IMR-90 (cell line): ENCODE results near the gene ROCK1. TPM values are rescaled to one million over a fixed set of nuclear protein-coding genes. Genes with fewer than 3 reads are reported as not detected.

Source experiments
- ATAC-seq: fragments of 200-7000 bp; cut with Tn5 transposase; 2 replicates; pipeline ENCODE4 v1.9.1; 2020; ENCODE audit warnings: low read depth, mild to moderate bottlenecking, moderate library complexity
- BruUV-seq: library from RNA; stranded (reverse); fragments of 400-500 nt; replicated peaks from 2 replicates; lab custom pipeline; 2021; lab: Mats Ljungman, UMichigan
- CTCF ChIA-PET: fragments of 300-600 bp; formaldehyde crosslinking; extraction: SDS; loops from one replicate; lab custom pipeline; 2021; ENCODE audit warnings: antibody characterized with exemption; lab: Yijun Ruan, JAX
- POLR2A ChIA-PET: fragments of 300-600 bp; sonication (Branson Sonifier 250); formaldehyde crosslinking; loops from one replicate; lab custom pipeline; 2022; ENCODE audit warnings: antibody characterized with exemption; ENCODE audit not compliant: unreplicated experiment; lab: Charles Lee
- DNase-seq: peaks from one replicate; pipeline ENCODE4 v3.0.0; 2013
- H2AFZ ChIP-seq: replicated peaks from 2 replicates; pipeline ENCODE3; 2013; ENCODE audit warnings: low read length, mild to moderate bottlenecking; ENCODE audit not compliant: poor library complexity
- H2AK5ac ChIP-seq: 2 replicates; pipeline ENCODE4 v1.6.1; 2013; ENCODE audit warnings: low read depth, low read length, inconsistent platforms
- H2AK9ac ChIP-seq: replicated peaks from 2 replicates; pipeline ENCODE3; 2013; ENCODE audit warnings: mild to moderate bottlenecking, low read depth, low read length, moderate library complexity; ENCODE audit not compliant: poor library complexity
- H2BK120ac ChIP-seq: 2 replicates; pipeline ENCODE4 v1.6.1; 2013; ENCODE audit warnings: low read depth, low read length, inconsistent platforms
- H2BK15ac ChIP-seq: 3 replicates; pipeline ENCODE4 v1.6.1; 2013; ENCODE audit warnings: low read depth, low read length, inconsistent platforms
- H2BK20ac ChIP-seq: 2 replicates; pipeline ENCODE4 v1.6.1; 2013; ENCODE audit warnings: low read depth, mild to moderate bottlenecking, inconsistent platforms, low read length, moderate library complexity
- H2BK5ac ChIP-seq: 2 replicates; pipeline ENCODE4 v1.6.1; 2013; ENCODE audit warnings: mild to moderate bottlenecking, low read depth, low read length, inconsistent platforms; ENCODE audit not compliant: poor library complexity, severe bottlenecking
- H3K14ac ChIP-seq: replicated peaks from 2 replicates; pipeline ENCODE4 v1.6.1; 2013; ENCODE audit warnings: low read depth, low read length, inconsistent platforms
- H3K18ac ChIP-seq: 2 replicates; pipeline ENCODE4 v1.6.1; 2013; ENCODE audit warnings: low read depth, low read length, control low read depth
- H3K23ac ChIP-seq: 2 replicates; pipeline ENCODE4 v1.6.1; 2013; ENCODE audit warnings: low read depth, low read length, inconsistent platforms
- H3K27ac ChIP-seq: 2 replicates; pipeline ENCODE4 v1.5.1; 2013; ENCODE audit warnings: mild to moderate bottlenecking, control low read depth, low read length; ENCODE audit not compliant: insufficient read depth
- H3K27me3 ChIP-seq: 2 replicates; pipeline ENCODE4 v1.6.1; 2013; ENCODE audit warnings: low read length; ENCODE audit not compliant: control insufficient read depth, insufficient read depth
- H3K36me3 ChIP-seq: 2 replicates; pipeline ENCODE4 v1.6.1; 2013; ENCODE audit warnings: low read length, mixed read lengths; ENCODE audit not compliant: control insufficient read depth, insufficient read depth
- H3K4ac ChIP-seq: 2 replicates; pipeline ENCODE4 v1.6.1; 2013; ENCODE audit warnings: low read depth, low read length, inconsistent platforms
- H3K4me1 ChIP-seq: 2 replicates; pipeline ENCODE4 v1.6.1; 2013; ENCODE audit warnings: low read length, mixed read lengths; ENCODE audit not compliant: control insufficient read depth, insufficient read depth
- H3K4me2 ChIP-seq: 2 replicates; pipeline ENCODE4 v1.6.1; 2013; ENCODE audit warnings: low read depth, mild to moderate bottlenecking, control low read depth, low read length, moderate library complexity
- H3K4me3 ChIP-seq: 2 replicates; pipeline ENCODE4 v1.5.1; 2013; ENCODE audit warnings: low read depth, mild to moderate bottlenecking, control low read depth, low read length, moderate library complexity; ENCODE audit not compliant: insufficient read depth
- H3K56ac ChIP-seq: 2 replicates; pipeline ENCODE4 v1.6.1; 2013; ENCODE audit warnings: low read length, inconsistent platforms; ENCODE audit not compliant: insufficient read depth; ENCODE audit errors: extremely low read depth
- H3K79me1 ChIP-seq, 2 experiments: 2 replicates each; pipeline ENCODE4 v1.6.1; 2013; ENCODE audit warnings: low read length in 2 of 2, inconsistent platforms in 1 of 2, low read depth in 1 of 2
- H3K9ac ChIP-seq: 2 replicates; pipeline ENCODE4 v1.6.1; 2013; ENCODE audit warnings: low read depth, low read length, control low read depth
- H3K9me1 ChIP-seq: 2 replicates; pipeline ENCODE4 v1.6.1; 2013; ENCODE audit warnings: low read length, inconsistent platforms; ENCODE audit not compliant: insufficient read depth
- H3K9me3 ChIP-seq: 2 replicates; pipeline ENCODE4 v1.6.1; 2013; ENCODE audit warnings: low read length; ENCODE audit not compliant: control insufficient read depth, insufficient read depth
- H4K20me1 ChIP-seq: 2 replicates; pipeline ENCODE4 v1.6.1; 2013; ENCODE audit warnings: low read length, inconsistent platforms; ENCODE audit not compliant: insufficient read depth
- H4K5ac ChIP-seq: 2 replicates; pipeline ENCODE4 v1.6.1; 2013; ENCODE audit warnings: mild to moderate bottlenecking, low read depth, low read length, control low read depth
- H4K8ac ChIP-seq, 2 experiments: 2 replicates each; pipeline ENCODE4 v1.6.1; 2013; ENCODE audit warnings: low read depth in 2 of 2, low read length in 2 of 2, control low read depth in 1 of 2, inconsistent platforms in 1 of 2
- H4K91ac ChIP-seq: 2 replicates; pipeline ENCODE4 v1.6.1; 2013; ENCODE audit warnings: low read depth, low read length, inconsistent platforms; ENCODE audit not compliant: insufficient read depth
- MAFK ChIP-seq: IDR thresholded peaks from 2 replicates; pipeline ENCODE4 v1.6.1; 2012; ENCODE audit warnings: low read depth, low read length, improper control_type of control experiment
- MAZ ChIP-seq: IDR thresholded peaks from 2 replicates; pipeline ENCODE4 v1.6.1; 2012; ENCODE audit warnings: low read depth, mild to moderate bottlenecking, low read length, improper control_type of control experiment, moderate library complexity, borderline replicate concordance
- MXI1 ChIP-seq: IDR thresholded peaks from 2 replicates; pipeline ENCODE4 v1.6.1; 2012; ENCODE audit warnings: low read depth, mild to moderate bottlenecking, low read length, moderate library complexity, borderline replicate concordance
- POLR2A ChIP-seq: IDR thresholded peaks from 2 replicates; pipeline ENCODE4 v1.6.1; 2012; ENCODE audit warnings: mild to moderate bottlenecking, low read depth, low read length
- RAD21 ChIP-seq: IDR thresholded peaks from 2 replicates; pipeline ENCODE4 v1.6.1; 2012; ENCODE audit warnings: low read length, improper control_type of control experiment
- RFX5 ChIP-seq: IDR thresholded peaks from 2 replicates; pipeline ENCODE4 v1.8.0; 2012; ENCODE audit warnings: low read depth, mild to moderate bottlenecking, low read length, moderate library complexity
- SMC3 ChIP-seq: fragments of 150-350 bp; IDR thresholded peaks from 2 replicates; pipeline ENCODE4 v1.6.1; 2016; ENCODE audit warnings: low read depth, mild to moderate bottlenecking, antibody characterized with exemption, low read length, moderate library complexity
- dilution Hi-C: fragments of 300-500 bp; cut with HindIII; formaldehyde crosslinking; loops from one replicate; pipeline ENCODE4 v1.14.3; 2018; ENCODE audit warnings: low sequenced_read_pairs; ENCODE audit not compliant: unreplicated experiment
- in situ Hi-C: fragments of 300-500 bp; cut with MboI; formaldehyde crosslinking; loops from 3 replicates; pipeline ENCODE4 v1.14.3; 2019; ENCODE audit warnings: low sequenced_read_pairs, inconsistent platforms, mixed read lengths
- intact Hi-C: fragments of 100-400 bp; cut with micrococcal nuclease; formaldehyde crosslinking; loops from 2 replicates; pipeline ENCODE4 v1.10.0; 2022
- polyA plus RNA-seq, 3 experiments: library from polyadenylated mRNA; depleted of rRNA; stranded (reverse); fragments of >200 nt; gene quantifications; 2 replicates each; pipeline ENCODE4 v1.2.3, GENCODE V29; 2012; ENCODE audit warnings: low replicate concordance in 1 of 3
- total RNA-seq: library from RNA; depleted of rRNA; stranded (reverse); fragments of >200 nt; gene quantifications from 2 replicates; pipeline ENCODE4 v1.2.3, GENCODE V29; 2012
- TF ChIP-seq, protein P1 (sequence below): fragments of 150-350 bp; IDR thresholded peaks from 2 replicates; pipeline ENCODE4 v1.6.1; 2017; ENCODE audit warnings: mild to moderate bottlenecking, antibody characterized with exemption, low read length, low read depth

Gene ROCK1
- total and polyA plus RNA-seq, 2 of the 4 experiments (the other 2 are of a cell fraction) = 9.9 to 17.0 TPM

DNA sequence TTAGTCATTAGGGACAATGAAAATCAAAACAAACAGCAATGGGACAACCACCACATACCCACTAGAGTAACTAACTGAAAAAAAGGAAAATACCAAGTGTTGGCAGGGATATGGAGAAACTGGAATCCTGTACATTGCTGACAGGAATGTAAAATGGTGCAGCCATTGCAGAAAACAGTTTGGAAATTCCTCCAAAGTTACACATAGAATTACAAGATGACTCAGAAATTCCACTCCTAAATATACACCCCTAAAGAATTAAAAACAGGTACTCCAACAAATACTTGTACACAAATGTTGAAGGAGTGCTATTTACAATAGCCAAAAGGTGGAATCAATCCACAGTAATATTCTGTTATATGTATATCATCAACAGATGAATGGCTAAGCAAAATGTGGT, 110.9 kb downstream of the ROCK1 start:
- in situ Hi-C loops = no loop called here
- H2AK9ac ChIP-seq = no peak overlapping the region
- peak; percentile 57 for ATAC-seq
- H3K36me3 ChIP-seq = peaks cover 15% of the 10 kb centered on the region
- H2BK120ac ChIP-seq = no peak overlapping the region
- no peak overlapping the region for H3K9ac ChIP-seq
- no peak overlapping the region for H3K4ac ChIP-seq
- H3K56ac ChIP-seq = no peak overlapping the region
- no peak overlapping the region for H3K18ac ChIP-seq
- no peaks in the 10 kb centered on the region for H3K27me3 ChIP-seq
- H3K4me2 ChIP-seq = no peak overlapping the region
- H4K8ac ChIP-seq = 0 out of 4 replicates have a peak overlapping the region, but pooled peaks of 1 of the 2 experiments have one; percentile 12
- no peak overlapping the region; the same call in 1 of the 2 replicates for H2AK5ac ChIP-seq
- no peak overlapping the region for H4K91ac ChIP-seq
- no peak overlapping the region for H3K23ac ChIP-seq
- BruUV-seq = no TSS peak
- peaks cover 13 to 38% of the 10 kb centered on the region in 2 experiments for H3K79me1 ChIP-seq
- ChIA-PET POLR2A (no interaction called here), CTCF (no interaction called here)
- H2BK15ac ChIP-seq = no peak overlapping the region
- H3K4me3 ChIP-seq = no peak overlapping the region
- dilution Hi-C loops = no loop called here
- H3K9me1 ChIP-seq = 0 out of 2 replicates have a peak, but pooled peaks cover 3% of the 10 kb centered on the region
- no peak overlapping the region for H2BK20ac ChIP-seq
- no peak overlapping the region for H3K14ac ChIP-seq
- H4K20me1 ChIP-seq = peaks cover 8% of the 10 kb centered on the region; the same call in 1 of the 2 replicates
- DNase-seq = peak; percentile 32
- TF ChIP-seq POLR2A (no peak), RFX5 (no peak), MXI1 (no peak), RAD21 (no peak), MAZ (no peak), SMC3 (no peak), MAFK (no peak)
- TF ChIP-seq, protein P1, sequence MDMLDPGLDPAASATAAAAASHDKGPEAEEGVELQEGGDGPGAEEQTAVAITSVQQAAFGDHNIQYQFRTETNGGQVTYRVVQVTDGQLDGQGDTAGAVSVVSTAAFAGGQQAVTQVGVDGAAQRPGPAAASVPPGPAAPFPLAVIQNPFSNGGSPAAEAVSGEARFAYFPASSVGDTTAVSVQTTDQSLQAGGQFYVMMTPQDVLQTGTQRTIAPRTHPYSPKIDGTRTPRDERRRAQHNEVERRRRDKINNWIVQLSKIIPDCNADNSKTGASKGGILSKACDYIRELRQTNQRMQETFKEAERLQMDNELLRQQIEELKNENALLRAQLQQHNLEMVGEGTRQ = no peak
- no peaks in the 10 kb centered on the region; the same call in 1 of the 2 replicates for H3K4me1 ChIP-seq
- no peaks in the 10 kb centered on the region for H3K9me3 ChIP-seq
- H3K27ac ChIP-seq = no peak overlapping the region
- H2BK5ac ChIP-seq = peak overlapping the region; percentile 74
- no peak overlapping the region for H2AFZ ChIP-seq
- intact Hi-C loops = loop anchor here (5.0 kb wide), 2 partner anchors 42 to 112 kb away; partner anchors contain the start of gene ROCK1
- no peak overlapping the region for H4K5ac ChIP-seq
